ENCODE measurements around the gene CSRNP3. TPM values are rescaled to one million over a fixed set of nuclear protein-coding genes. Genes with fewer than 3 reads are reported as not detected.

The CSRNP3 gene
- total RNA-seq, 4 donors from 2014 or later, result 0.91 to 14.1 (median 1.7) TPM

DNA sequence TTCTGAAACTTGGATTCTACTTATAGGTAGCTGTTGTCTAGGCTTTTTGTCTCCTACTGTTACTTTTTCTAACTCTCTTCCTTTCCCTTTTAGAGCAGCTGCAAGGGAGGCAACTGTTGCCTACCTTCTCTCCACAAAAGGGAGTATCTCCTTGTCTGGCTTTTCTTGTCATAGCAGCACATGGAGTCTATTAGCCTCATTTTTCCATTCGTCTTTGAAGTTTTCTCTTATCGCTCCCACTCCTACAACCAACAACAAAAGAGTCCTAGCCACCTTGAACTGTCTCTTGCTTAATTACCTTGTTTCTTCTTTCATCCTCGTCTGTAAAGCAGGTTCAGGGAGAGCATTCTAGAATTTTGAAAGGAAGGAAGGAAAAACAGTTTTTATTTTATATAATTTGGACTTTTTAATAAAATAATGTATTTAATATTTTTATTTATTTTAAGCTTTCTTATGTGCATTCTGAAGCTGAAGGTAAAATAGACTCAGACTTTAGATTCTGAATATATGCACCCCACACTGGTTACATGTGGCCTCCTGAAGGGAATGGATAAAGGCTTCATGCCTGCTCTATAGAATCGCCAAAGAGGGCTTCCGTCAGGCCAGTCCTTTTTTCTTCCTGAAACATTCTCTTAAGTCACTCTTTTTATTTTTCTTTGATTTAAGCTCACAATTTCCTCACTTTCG lies 154.4 kb downstream of the CSRNP3 start:
- WGBS, 2 donors, result 91 to 93% methylated on average over 6 of the region's 6 CpGs

DNA sequence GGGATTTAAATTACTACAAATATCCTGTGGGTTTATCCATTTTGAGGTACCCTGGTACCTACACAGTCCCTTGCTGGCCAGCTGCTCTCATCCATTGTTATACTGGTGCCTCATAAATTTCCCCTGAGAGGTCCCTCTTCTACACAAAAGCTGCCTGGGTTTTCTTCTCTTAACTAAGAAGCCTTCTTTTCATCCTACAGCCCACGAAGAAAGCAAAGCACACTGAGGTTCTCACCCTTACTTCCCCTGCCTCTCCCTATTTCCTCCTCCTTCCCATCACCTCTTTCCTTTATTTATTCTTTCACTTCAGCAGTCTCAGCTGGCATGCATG lies 154.9 kb downstream of the CSRNP3 start:
- TF ChIP-seq POLR2A (IDR thresholded peaks at IDR 0.05) (no peak), CTCF (IDR thresholded peaks at IDR 0.05) (no peak)
- DNase-seq (ENCODE audit: low spot score in 2 of 2), result no peak
- intact Hi-C loops (cut with DNase I; ENCODE audit: low total_unique reads), result no loop called here
- H3K4me3 ChIP-seq (ENCODE audit: low read depth, poor library complexity, severe bottlenecking), result no peak overlapping the region
- 73 to 79% methylated on average over 1 of the region's 1 CpG for WGBS, 2 donors

More for the DNA sequence above, 154.4 kb downstream of the CSRNP3 start:
- intact Hi-C loops (cut with DNase I; ENCODE audit: low total_unique reads), result no loop called here
- DNase-seq (ENCODE audit: low spot score in 2 of 2), result no peak
- TF ChIP-seq CTCF (IDR thresholded peaks at IDR 0.05), result no peak
- no peak for TF ChIP-seq POLR2A (IDR thresholded peaks at IDR 0.05)
- no peak overlapping the region for H3K4me3 ChIP-seq (ENCODE audit: low read depth, poor library complexity, severe bottlenecking)

DNA sequence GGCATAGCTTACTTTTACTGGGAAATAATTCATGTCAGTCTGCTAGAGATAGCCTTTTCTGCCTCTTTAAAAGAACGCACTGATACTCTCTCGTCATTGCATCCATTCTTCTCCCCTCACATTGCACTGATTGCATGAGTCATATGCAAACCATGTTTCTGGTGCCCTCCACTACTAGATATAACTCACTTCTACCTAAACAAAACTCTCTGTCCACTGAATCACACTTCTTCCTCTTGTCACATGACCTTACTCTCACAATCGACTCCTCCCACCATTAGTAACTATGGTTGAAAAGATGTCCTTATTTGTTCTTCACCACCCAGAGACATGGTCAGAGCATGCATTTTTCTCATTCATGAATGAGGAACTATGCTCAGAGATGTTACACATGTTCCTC lies 158.0 kb downstream of the CSRNP3 start:
- intact Hi-C loops (cut with DNase I; ENCODE audit: low total_unique reads), result no loop called here
- H3K4me3 ChIP-seq (ENCODE audit: low read depth, poor library complexity, severe bottlenecking), result no peak overlapping the region
- TF ChIP-seq CTCF (IDR thresholded peaks at IDR 0.05) (no peak), POLR2A (IDR thresholded peaks at IDR 0.05) (no peak)
- WGBS, 2 donors, result 89 to 92% methylated on average over 3 of the region's 3 CpGs
- no peak for DNase-seq (ENCODE audit: low spot score in 2 of 2)

- intact Hi-C loops (cut with DNase I; ENCODE audit: low total_unique reads), result no loop called here
- no peak for TF ChIP-seq POLR2A (IDR thresholded peaks at IDR 0.05)
- TF ChIP-seq CTCF (IDR thresholded peaks at IDR 0.05), result no peak
- no peak overlapping the region for H3K4me3 ChIP-seq (ENCODE audit: low read depth, poor library complexity, severe bottlenecking)
- DNase-seq (ENCODE audit: low spot score in 2 of 2), result no peak
- 85 to 88% methylated on average over 2 of the region's 2 CpGs for WGBS, 2 donors
Observed at GRCh38 chr2:165629776-165630175, 160.3 kb downstream of the CSRNP3 start.

DNA sequence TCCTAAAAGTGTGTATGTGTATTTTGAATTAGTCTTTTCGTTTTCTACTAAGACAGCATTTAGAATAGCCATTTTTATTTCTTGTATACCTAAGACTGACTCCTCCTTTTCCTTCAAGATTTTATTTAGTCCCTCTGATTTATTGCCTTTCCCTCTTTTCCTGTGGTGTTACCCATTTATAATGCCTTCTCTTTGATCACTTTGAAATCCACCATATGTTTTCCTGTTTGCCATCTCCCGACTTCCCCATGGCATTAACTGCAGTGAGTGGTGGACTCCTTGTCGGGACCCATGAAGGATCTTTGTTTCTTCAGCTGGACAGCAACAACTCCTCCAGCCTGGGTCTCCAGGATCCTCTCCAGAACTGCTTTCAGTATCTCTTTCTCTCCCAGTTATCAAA lies 160.7 kb downstream of the CSRNP3 start:
- H3K4me3 ChIP-seq (ENCODE audit: low read depth, poor library complexity, severe bottlenecking), result no peak overlapping the region
- intact Hi-C loops (cut with DNase I; ENCODE audit: low total_unique reads), result no loop called here
- TF ChIP-seq POLR2A (IDR thresholded peaks at IDR 0.05) (no peak), CTCF (IDR thresholded peaks at IDR 0.05) (no peak)
- 80 to 90% methylated on average over 3 of the region's 3 CpGs for WGBS, 2 donors
- DNase-seq (ENCODE audit: low spot score in 2 of 2), result no peak

DNA sequence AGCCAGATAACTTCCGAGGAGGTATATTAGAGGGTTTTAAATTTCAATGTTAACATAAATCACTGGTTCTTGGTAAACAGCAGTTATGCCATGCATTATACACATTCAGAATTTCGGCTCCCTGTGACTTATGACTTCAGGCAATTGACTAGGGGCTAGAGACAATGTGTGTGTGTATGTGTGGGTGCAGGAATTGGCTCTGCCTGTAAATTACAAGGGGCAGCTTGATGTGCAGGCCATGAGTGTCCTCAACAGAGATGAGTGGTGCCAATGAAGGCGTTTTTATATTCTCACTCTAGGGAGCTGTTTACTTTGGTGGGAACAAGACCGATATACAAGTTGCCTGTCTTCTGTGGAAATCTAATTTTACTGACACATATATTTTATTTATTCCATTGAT lies 161.6 kb downstream of the CSRNP3 start:
- intact Hi-C loops (cut with DNase I; ENCODE audit: low total_unique reads), result no loop called here
- no peak overlapping the region for H3K4me3 ChIP-seq (ENCODE audit: low read depth, poor library complexity, severe bottlenecking)
- DNase-seq (ENCODE audit: low spot score in 2 of 2), result no peak
- no peak for TF ChIP-seq POLR2A (IDR thresholded peaks at IDR 0.05)
- no peak for TF ChIP-seq CTCF (IDR thresholded peaks at IDR 0.05)
- WGBS, 2 donors, result 76 to 91% methylated on average over 4 of the region's 4 CpGs
